OCI-LY3 (cell line): ENCODE measurements around the gene IRF2.

Experiments
- CTCF ChIP-seq: fragments of 200-600, 300-600 bp; sonication (generic); IDR thresholded peaks from 2 replicates; pipeline ENCODE4 v1.5.1; 2014; ENCODE audit warnings: antibody characterized with exemption, low read length, low read depth
- EZH2phosphoT487 ChIP-seq: fragments of 200-600 bp; shearing (Covaris generic); IDR thresholded peaks from 2 replicates; pipeline ENCODE4 v1.6.1; 2018; ENCODE audit warnings: antibody characterized with exemption, mixed run types, low read depth

GRCh38 chr4:184400891-184401290 is 73.5 kb downstream of the IRF2 start:
- TF ChIP-seq CTCF (no peak), EZH2phosphoT487 (no peak)
